GM21423 (cell line): ENCODE measurements around the gene ECM2.
"Not testable (repeated sequence)": the region's sequence is repeated elsewhere in the genome, so short reads cannot be mapped to it uniquely, and the experiment has no call there.

Experiments used
- ATAC-seq: cut with Tn5 transposase; IDR thresholded peaks from one replicate; pipeline ENCODE4 v1.9.1; 2021; ENCODE audit warnings: mild to moderate bottlenecking, moderate library complexity; ENCODE audit not compliant: unreplicated experiment

ECM2 gene

DNA sequence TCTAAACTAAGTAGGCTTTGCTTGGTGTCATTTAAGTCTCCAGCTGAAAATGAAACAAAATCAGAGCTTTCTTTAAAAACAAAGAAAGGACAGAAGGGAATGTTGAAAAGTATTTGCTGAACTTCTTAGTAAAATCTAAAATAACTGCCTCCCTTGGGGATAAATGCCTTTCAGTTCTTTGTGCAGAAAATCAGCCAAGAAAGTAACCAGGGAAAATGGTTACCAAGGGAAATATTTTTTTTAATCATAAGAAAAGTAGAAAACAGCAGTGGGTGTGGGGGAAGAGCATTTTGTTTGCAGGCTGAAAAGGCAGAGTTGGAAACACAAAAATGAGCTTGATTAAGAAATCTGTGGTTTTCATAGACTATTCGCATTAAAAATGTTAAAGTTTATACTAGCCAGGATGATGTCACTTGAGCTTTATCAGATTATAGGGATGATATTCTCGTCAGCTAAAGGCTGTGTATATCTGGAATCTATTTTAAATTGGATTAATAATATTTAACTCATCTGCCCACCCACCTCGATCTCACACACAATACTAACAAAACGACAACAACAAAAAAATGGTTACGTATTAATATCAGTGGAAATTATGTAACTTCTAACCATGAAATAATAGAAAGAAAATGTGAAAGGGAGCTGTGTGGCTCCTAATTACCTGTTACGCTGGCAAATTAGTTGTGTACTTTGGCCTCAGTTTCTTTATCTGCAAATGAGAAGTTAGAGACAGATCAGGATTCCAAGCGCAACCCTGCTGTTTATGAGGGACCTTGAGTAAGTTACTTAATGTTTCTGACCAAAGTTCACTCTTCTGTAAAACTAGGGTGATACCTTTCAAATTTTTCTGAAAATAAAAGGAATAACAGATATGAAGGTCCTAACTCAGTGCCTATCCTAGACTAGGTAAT lies at the start of gene ECM2:
TSS of gene ECM2 (minus strand) at position 51 of the 911 bp plus-strand sequence. CDS start 13,124 bp downstream, outside the sequence.
- ATAC-seq, result no peak

GRCh38 chr9:92576175-92576574 lies 40.4 kb upstream of the ECM2 start:
- no peak for ATAC-seq

- ATAC-seq, result not testable (repeated sequence)
These were observed 37.8 kb upstream of the ECM2 start for GRCh38 chr9:92573612-92574011.

DNA sequence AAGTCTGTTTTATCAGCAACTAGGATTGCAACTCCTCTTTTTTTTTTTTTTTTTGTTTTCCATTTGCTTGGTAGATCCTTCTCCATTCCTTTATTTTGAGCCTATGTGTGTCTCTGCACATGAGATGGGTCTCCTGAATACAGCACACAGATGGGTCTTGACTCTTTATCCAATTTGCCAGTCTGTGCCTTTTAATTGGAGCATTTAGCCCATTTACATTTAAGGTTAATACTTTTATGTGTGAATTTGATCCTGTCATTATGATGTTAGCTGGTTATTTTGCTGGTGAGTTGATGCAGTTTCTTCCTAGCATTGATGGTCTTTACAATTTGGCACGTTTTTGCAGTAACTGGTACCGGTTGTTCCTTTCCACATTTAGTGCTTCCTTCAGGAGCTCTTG lies 36.1 kb upstream of the ECM2 start:
- not testable (repeated sequence) for ATAC-seq

DNA sequence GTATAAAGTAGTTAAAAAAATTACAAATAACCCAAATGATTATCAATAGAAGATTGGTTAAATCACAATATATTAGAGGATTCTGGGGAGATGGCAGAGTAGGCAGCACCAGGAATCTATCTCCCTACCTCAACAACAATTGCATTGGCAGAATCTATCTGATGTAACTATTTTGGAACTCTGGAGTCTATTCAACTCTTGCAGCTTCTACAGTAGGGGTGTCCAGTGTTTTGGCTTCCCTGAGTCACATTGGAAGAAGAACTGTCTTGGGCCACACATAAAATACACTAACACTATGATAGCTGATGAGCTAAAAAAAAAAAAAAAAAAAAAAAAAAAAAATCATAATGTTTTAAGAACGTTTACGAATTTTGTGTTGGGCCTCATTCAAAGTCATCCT lies 29.2 kb upstream of the ECM2 start:
- no peak for ATAC-seq

- no peak for ATAC-seq
These were observed 28.7 kb upstream of the ECM2 start for GRCh38 chr9:92564504-92564903.

GRCh38 chr9:92563116-92564100 lies 27.6 kb upstream of the ECM2 start:
- ATAC-seq, result no peak

DNA sequence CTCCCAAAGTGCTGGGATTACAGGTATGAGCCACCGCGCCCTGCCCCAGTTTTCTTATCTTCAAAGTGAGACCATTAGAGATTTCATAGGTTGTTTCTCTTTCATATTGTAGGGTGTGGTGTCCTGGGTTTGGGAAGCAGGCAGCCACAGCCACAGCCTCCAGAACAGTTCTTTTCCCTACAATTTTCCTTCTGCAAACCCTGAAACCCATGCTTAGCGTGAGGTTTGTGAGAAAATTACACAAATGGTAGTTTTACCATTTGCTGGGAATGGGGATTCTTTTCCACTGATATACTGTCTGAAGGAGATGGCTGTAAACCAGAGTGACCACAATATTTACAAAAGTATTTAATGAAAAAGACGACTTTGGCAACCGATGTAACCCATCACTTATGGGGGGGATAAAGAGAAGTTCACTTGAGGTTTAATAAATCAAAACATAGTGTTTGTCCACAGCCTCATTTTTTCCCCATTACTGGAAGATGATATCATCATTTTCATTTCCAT lies 26.7 kb upstream of the ECM2 start:
- no peak for ATAC-seq

- ATAC-seq, result no peak
These were observed 25.9 kb upstream of the ECM2 start for GRCh38 chr9:92561374-92562330.

DNA sequence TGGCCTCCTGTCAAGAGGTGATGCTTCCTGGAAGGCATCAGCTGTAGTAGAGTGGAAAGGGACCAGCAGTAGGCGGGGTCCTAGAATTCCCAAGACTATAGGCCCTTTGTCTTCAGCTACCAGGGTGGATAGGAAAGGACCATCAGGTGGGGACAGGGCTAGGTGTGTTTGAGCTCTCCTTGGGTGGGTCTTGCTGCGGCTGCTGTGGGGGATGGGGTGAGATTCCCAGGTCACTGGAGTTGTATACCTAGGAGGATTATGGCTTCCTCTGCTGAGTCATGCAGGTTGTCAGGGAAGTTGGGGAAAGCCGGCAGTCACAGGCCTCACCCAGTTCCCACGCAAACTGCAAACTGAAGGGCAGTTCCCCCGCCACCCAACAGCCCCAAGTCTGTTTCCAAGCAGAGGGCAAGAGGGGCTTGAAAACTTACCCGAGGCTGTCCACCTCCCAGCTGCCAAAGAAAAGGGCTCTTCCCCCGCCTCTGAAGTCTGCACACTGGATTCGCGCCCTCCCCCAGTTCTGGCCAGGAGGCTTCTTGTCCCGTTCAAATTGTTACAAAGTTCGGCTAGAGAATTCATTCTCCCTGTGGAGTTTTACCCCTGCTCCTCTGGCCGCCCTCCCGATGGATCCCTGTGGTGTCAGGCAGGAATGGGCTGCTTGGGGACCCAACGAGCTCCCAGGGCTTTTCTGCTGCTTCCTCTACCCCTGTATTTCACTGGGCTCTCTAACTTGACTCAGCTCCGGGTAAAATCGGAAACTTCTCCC lies 23.0 kb upstream of the ECM2 start:
- no peak for ATAC-seq

DNA sequence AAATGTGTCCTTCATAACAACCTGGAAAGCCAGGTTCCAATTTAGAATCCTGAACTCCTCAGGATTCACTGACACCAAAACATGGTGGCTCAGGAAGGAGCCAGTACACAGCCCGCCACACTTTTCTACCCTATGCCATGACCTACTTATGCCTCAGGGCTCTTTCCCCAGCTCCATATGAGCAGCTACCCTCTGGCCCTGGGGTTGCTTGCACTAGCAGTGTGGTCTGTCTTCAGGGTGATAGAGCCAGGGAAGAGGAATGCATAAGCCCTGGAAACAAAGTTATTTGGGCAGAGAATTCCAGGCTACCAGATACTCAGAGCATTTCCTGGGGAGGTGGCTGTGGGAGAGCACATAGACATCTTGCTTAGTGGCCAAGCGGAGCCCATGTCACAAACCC lies 15.0 kb upstream of the ECM2 start:
- ATAC-seq, result no peak

DNA sequence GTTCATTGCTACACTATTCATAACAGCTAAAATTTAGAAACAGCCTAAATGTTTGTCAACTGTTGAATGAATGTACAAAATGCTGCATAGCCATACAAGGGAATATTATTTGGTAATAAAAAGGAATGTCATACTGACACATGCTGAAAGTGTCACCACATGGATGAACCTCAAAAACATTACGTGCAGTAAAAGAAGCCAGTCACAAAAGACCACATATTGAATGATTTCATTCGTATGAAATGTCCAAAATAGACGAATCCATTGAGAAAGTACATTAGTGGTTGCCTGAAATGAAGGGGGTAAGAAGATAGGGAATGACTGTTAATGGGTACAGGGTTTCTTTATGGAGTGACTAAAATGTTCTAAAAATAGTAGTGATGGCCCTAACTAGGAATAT lies 11.6 kb upstream of the ECM2 start:
- no peak for ATAC-seq

GRCh38 chr9:92545002-92545510 lies 9.3 kb upstream of the ECM2 start:
- ATAC-seq, result no peak

DNA sequence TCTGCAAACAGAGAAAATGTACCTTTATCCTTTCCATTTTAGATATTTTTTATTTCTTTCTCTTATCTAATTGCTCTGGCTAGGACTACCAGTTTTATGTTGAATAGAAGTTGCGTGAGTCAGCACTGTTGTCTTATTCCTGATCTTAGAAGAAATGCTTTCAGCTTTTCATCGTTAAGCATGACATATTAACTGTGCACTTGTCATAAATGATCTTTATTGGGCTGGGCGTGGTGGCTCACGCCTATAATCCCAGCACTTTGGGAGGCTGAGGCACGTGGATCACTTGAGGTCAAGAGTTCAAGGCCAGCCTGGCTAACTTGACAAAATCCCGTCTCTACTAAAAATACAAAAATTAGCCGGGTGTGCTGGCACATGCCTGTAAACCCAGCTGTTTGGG lies 8.2 kb upstream of the ECM2 start:
- no peak for ATAC-seq

GRCh38 chr9:92538541-92538940 lies 2.8 kb upstream of the ECM2 start:
- no peak for ATAC-seq

- ATAC-seq, result no peak
These were observed 1.1 kb downstream of the ECM2 start for GRCh38 chr9:92534674-92535073.

DNA sequence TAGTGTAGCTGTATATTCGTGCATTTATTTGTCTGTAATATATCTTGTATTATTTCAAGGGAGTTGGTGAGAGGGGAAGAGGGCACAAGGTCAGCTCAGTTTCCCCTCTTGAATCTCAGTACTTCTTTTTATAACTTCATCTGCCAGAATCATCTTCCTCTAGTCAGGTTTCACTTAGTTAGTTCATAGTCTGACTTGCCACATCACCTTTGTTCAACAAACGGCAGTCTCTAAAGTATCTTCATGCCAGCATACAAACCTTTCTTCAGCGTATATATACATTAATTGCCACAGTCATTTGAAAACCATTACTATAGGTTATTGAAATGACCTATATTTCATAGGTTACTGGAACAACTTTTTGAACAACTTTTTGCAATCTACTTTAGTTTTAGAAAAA lies 1.6 kb downstream of the ECM2 start:
- no peak for ATAC-seq

DNA sequence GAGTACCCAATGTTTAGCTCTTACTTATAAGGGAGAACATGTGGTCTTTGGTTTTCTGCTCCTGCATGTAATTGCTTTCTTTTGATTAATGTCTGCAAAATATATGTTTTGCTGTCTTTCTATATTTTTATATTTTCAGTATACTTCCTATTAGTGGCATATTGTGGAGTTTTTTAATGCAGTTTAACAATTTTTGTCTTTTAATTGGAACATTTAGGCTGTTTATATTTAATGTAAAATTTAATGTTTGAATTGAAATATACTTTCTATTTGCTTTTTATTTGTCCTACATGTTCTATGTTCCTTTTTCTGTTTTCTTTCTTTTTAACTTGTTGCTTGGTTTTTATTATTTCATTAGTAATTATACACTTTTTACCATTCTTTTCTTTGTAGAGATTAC lies 4.9 kb downstream of the ECM2 start:
- no peak for ATAC-seq

- ATAC-seq, result no peak
These were observed 6.7 kb downstream of the ECM2 start for GRCh38 chr9:92529124-92529523.
